NCI-H460 (cell line): Measurements from ENCODE around the gene NCAM1. TPM values are rescaled to one million over a fixed set of nuclear protein-coding genes. Genes with fewer than 3 reads are reported as not detected.
"Not testable (repeated sequence)": the region's sequence is repeated elsewhere in the genome, so short reads cannot be mapped to it uniquely, and the experiment has no call there.

Experiments used
- DNase-seq: peaks from one replicate; pipeline ENCODE4 v3.0.0-alpha.2; 2016; ENCODE audit warnings: low read depth; ENCODE audit errors: extremely low read depth
- total RNA-seq: library from RNA; depleted of rRNA; stranded (reverse); fragments of >200 nt; shearing (Covaris generic); gene quantifications from 2 replicates; pipeline ENCODE4 v1.2.3, GENCODE V29; 2014

The NCAM1 gene
- total RNA-seq, 1 experiment from 2014 or later, result 19.8 TPM

DNA sequence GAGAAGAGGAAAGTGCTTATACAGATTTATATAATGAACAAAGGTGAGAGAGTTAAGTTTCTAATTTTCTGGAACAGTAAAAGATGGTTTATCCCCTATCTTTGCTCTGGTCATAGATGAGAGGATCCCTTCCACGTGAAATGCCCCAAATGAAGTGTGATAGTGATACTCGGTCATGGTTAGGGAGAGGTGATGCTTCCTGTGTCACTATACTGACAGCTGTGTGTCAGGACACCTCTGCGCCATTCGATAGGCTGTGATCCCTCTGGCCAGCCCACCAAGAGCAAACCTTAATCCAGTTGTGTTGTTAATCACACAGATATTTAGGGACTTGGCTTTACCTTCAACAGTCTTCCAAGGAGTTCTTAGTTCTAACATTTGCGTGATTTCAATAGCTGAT lies 57.7 kb downstream of the NCAM1 start:
- no peak for DNase-seq

DNA sequence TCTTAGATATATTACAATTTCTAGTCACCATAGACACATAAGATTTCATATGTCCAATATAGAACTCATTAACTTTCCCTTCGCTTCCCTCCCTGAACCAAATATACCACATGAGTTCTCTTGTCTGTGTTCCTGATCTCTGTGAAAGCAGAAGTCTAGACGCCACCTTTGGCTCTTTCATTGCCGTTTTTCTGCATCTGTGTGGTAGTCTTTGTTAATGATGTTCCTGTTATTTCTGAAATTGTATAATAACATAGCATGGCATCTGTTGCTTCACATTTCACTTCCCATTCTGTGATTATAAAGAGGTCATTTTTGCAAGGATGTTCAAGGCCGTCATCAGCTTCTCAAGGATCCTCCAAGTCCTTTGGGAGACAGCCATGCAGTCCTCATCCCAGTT lies 58.5 kb downstream of the NCAM1 start:
- DNase-seq, result no peak

DNA sequence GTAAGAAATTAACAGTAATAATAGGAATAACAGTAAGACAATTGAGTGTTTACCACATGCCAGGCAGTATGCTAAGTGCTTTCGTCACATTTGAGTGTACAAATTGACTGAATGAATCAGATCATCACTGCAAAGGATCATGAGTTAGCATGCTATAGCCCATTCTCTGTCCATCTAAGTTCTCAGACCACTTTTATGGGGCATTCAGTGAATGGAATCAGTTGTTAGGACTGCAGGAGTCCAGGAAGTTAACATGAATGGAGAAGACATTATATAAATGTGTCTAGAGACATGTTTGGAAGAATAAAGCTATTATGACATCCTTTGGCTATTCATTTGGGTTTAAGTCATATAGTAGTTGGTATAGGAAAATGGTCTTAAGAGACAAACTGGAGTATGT lies 59.9 kb downstream of the NCAM1 start:
- DNase-seq, result no peak

DNA sequence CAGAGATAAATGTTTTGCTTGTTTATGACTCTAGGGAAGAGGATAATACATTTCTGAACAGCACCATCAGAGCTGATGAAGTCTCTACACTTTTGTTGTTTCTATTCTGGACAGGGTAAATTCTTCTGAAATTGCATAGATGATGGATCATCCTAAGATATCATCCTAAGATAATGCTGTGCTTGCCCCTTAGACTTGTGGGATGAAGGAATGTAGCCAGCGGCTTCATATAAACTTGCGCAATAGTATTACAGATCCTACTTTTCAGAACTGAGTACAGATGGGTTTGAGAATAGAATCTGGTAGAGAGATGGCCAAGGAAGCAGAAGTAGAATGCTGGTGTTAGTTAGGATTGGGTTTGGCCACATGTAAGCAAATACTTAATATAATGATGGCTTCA lies 61.0 kb downstream of the NCAM1 start:
- DNase-seq, result no peak

DNA sequence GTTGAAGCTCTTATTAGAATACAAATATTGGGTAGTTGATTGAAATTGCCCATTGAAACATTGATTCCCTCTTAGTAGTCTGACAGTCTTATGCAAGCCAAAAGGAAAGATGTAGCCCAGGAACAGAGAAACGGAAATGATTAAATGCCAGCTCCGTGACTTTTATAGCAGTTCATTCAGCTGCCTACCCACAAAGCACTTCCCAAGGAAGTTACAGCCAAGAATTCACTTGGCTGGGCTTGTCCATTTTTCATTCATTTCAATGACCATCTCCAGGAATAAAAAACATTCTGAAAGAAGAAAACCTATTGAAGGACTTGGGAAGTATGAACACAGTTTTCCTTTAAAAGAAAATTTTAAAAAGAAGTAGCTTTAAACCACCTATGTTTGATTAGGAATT lies 62.0 kb downstream of the NCAM1 start:
- no peak for DNase-seq

DNA sequence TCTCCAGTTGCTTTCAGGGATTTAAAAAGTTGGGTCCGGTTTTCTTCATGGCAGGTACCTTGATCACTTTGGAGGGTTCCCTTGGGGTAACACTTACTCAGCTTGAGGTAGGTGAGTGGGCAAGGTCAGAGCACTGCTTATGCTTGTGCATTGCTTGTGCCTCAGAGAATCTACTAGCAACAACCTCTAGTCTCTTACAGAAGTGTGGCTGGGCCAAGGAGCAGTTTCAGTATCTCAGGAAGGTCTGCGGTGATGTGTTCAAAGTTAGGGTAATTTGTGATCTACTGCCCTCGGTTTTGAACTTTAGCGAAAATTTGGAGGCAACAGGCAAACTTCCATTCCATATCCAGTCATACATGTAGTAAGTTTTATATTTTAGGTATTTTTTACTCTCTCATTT lies 62.8 kb downstream of the NCAM1 start:
- no peak for DNase-seq

DNA sequence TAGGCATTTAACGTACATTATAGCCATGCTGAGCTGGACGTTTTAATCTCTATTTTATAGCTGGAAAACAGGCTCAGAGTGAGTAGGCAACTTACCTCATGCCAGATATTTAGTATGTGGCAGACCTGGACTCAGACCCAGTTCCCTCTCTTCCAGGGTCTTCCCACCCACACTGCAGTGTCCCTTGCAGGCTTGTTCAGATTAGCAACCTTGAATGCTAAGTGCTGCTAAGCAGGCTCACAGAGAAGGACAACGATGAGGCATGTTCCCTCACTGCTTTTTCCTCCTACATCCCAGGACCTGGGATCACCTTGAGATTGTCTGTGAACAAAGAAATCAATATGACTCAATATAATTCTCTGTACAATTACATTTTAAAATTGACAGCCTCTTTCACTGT lies 65.6 kb downstream of the NCAM1 start:
- DNase-seq, result no peak

DNA sequence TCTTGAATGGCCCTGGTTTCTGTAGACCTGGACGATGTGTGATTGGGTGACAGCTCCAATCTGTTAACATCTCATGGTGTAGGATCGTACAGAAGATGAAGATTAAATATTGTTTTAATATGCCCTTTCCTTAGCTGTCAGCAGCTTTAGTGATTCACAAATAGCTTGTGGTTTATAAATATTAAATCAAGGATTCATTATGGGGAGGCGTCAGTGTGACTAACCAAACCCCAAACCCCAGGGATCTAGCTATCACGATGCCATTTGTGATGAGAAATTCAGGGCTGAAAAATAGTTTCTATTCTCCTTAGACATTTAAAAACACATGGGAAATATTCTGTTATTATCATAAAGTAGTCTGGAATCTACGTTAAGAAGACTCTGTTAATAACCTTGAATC lies 73.4 kb downstream of the NCAM1 start:
- no peak for DNase-seq

DNA sequence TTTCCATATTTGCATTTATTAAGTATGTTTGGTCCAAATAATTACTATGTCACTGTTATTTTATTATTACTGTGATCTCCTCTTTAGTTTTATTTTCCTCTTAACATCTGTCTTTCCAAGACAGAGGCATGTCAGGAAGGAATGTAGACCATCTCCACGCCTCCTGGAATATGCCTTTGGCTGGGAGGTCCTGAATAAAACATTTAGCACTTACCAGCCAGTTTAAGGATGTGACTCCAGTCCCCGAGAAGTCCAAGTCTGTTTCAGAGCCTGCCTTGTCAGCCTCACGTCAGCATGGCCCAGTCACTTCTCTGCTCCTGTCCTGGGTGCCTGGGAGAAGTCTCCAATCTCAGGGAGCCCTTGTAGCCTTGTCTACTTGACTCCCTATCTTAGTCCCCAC lies 74.5 kb downstream of the NCAM1 start:
- DNase-seq, result no peak

DNA sequence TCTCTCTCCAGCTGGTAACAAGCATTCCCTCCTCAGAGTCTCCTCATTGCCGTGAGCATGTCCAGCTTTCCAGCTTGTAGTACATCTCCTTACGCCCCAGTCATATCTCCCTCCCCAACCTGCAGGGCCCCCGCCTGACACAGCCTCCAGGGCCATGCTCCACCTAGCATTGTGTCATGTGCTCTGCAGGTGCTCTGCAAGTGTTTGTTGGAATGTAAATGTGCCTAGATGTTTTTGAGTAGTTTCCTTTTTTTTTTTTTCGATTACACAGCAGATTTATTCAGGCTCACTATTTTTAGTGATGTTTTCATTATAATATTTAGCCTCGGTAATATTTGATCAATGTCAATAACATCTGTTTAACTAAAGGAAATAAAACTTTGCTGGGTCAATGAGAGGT lies 82.5 kb downstream of the NCAM1 start:
- DNase-seq, result no peak

DNA sequence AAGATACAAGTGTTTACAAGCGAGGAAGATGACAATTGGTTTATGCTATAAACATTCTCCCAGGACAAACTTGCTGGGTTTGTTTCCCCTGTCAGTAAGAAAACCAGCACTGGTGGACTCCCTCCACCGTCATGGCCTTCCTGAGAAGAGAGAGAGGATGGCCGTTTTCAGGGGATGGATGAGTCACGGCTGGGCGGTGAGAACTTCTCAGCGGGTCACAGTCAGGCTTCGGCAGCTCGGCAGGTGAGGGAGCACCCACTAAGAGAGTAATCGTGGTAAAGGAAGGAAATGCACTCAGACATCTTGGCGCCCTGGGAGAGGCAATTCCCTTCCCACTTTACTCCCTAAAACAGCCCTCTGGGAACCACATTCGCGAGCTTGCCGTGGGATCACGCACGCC lies 83.9 kb downstream of the NCAM1 start:
- DNase-seq, result no peak

DNA sequence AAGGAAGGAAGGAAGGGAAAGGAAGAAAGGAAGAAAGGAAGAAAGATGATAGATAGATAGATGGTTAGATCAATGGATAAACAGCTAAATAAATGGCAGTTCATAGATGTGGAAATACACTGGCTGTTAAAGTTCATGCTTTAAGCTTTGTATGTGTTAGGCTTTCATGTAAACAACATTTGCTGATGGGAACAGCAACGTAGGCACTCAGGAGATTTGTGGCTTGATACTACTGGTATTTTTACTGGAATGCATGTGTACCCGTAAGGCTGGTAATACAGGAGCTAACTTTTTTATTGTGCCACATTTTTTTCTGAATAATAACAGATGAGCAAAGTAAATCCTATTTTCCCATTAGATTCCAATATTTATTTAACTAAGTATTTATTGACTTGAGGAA lies 85.6 kb downstream of the NCAM1 start:
- DNase-seq, result no peak

DNA sequence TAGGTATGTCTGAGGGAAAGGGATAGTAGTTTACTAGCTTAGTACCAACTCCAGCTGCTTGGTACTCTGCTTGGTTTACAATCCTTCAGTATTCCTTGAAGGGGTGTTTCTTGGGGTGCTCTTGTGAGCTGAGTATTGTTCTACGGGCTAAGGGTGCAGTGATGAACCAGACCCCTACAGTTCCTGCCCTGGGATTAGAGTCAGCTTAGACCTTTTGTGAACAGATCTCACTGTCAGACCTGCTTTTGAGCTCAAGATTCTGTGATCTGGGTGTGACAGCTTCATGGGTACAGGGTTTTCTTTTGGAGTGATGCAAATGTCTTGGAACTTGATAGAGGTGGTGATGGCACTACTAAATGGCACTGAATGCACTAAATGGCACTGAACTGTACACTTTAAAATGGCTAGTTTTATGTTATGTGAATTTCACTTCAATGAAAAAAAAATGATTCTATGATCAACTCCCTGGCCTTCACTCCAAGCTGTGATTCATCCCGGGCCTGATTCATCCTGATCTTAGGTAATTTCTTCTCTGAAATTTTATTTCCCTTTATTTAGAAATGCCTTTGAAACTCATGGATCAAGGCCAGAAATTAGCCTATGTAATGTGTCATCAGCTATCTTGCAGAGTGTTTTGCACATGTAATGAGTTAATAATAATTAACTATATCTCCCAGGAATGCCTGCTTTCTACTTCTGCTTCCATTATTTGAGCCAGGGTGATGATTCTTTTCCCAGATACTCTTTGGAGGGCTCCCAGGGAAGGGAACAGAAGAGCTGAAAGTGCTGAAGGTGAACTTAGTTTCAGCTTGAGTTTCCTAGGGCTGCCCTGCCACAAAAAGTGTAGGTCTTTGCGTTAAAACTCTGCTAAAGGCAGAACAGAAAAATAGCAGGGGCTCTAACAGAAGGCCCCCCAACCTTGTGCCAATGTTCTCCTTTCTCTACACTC lies 87.9 kb downstream of the NCAM1 start:
- no peak for DNase-seq

DNA sequence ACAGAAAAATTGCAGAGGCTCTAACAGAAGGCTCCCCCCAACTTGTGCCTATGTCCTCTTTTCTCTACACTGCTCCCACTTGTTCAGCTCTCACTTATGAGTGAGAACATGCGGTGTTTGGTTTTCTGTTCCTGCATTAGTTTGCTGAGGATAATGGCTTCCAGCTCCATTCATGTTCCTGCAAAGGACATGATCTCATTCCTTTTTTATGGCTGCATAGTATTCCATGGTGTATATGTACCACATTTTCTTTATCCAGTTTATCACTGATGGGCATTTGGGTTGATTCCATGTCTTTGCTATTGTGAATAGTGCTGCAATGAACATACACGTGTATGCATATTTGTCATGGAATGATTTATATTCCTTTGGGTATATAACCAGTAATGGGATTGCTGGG lies 91.8 kb downstream of the NCAM1 start:
- not testable (repeated sequence) for DNase-seq

DNA sequence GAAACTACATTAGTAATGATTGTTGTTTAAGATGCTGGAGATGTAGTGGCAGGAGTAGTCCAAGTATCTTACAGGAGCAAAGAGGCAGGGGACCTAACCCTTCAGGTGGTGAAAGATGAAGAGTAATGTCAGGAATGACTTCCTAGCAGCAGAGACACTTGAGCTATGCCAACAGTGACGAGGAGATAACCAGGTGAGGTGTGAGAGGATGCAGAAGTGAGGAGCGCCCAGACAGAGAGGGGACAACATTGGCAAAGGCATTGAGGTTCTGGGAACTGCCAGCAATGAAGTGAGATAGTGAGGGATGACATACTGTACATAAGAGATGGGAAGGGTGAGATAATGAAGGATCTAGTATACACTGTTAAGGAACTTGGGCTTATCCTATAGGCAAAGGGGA lies 95.8 kb downstream of the NCAM1 start:
- no peak for DNase-seq

DNA sequence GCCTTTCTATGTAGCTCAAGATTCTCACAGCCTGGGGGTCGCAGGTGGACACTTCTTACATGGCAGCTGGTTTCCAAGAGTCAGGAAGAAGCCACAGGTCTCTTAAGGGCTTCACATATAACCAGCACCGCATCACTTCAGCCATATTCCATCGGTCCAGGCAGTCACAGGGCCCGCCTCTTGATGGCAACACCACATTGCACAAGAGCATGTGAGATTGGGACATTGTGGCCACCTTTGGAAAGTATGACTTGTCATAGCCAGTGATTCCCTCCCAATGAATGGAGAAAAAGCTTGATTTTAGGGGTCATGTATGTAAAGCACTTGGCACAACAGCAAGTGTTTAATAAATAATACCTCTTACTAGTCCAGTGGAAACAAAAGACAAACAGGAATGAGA lies 98.3 kb downstream of the NCAM1 start:
- no peak for DNase-seq

DNA sequence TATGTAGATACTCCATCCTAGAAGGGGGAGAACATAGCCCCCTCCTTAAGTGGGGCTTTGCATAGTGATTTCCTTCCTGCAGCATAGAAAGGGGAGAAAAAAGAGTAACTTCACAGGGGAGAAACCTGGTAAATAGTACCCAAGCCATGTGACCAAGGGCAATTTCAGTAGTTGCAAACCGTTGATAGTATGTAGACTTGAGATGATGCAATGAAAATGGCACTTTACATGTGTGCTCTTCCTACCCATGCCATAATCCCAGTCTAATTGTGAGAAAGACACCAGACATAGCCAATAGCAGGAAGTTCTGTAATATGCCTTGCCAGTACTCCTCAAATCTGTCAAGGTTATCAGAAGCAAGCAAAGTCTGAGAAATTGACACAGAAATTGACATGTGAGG lies 104.1 kb downstream of the NCAM1 start:
- DNase-seq, result no peak

DNA sequence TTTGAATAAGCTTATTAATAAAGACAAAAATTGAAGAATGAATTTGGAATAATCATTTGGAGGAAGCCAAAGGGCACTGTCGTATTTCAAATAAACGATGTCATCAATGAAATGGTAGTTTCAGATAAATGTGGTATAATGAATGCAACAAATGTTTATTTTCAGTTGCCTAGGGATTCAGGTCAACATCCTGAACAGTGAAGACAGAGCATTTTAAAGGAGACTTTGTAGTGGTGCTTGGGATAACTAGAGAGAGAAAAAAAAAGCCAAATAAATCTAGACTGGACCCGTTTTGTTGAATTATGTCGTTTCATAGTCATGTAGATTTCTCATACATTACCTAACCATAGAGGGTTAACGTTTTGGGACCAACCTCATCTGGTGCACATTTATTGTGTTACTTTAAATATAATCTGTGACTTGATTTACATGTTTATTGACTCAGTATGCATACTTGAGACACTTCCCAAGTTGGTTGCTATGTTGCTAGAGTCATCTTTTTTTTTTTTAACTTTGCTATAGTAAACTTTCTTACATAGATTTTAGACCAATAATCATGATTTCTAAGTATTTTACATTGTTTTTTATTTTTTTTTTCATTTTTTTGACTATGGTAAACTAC lies 111.1 kb downstream of the NCAM1 start:
- no peak for DNase-seq

DNA sequence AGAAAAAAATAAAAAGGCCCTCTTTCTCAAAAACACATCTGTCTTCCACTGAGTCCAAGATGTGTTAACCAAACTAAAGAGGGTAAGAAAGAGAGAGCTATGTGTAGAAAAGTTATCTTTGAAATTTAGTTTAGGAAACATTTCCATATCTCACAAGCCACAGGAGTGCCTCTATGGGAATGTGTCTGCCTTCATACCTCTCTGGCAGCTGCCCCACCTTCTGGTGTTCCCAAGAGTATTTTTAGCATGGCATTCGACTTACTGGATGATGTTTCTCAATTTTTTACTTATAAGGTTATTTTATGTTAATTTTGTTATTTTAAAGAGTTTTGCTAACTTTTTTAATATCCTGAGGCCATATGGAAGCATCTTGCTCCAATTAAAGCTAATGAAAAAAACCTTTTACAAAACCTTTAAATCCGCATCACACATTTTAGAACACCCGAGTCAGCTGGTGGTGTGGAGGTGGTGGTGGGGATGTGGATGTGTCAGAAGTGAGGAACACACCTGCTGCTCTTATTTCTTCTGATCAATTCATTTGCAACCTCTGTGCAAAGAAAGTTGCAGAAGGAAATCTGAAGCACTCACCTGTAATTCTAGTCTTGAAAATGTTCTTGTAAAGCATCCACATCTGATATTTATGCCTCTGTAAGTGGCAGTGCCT lies 112.2 kb downstream of the NCAM1 start:
- no peak for DNase-seq

DNA sequence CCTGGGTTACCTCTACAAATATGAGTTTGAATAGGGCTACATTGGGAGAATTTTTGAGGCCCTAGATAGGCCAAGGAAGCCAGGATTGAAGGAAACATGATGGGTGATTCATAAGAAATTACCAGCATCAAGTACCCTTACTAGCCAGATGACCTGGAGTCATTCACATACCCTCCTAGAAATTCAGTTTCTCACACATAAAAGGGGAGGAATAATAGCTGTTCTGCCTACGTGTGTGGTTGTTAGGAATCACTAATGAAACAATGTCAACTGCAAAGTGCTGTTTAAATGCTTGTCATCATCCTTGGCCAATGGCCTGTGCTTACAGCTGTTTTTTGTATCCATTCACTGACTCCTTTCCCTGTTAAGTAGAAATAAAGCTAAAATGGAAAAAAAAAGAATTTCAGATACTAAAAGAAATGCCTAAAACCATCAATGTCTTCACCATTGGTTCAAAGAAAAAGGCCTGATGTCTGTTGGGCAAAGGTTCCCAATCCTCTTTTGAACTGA lies 114.4 kb downstream of the NCAM1 start:
- no peak for DNase-seq

DNA sequence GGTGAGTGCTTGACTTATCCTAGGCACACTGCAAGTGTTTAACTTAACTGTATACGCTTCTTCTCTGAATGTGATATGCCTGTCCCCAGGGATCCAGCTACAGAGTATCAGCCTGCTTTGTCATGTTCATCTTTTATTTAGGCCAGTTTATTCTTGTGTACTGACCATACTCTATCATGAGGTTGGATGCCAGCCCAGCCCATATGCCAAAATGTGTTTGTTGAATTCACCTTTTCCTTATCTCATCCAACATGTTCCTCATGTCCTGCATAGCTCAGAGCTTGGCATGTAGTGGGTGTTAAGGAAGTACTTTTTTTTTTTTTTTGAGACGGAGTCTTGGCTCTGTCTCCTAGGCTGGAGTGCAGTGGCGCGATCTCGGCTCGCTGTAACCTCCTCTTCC lies 116.2 kb downstream of the NCAM1 start:
- no peak for DNase-seq
